IMR-90 (cell line): Measurements from ENCODE around the gene MRPL3. TPM values are rescaled to one million over a fixed set of nuclear protein-coding genes. Genes with fewer than 3 reads are reported as not detected.

Experiments
- ATAC-seq: fragments of 200-7000 bp; cut with Tn5 transposase; 2 replicates; pipeline ENCODE4 v1.9.1; 2020; ENCODE audit warnings: low read depth, mild to moderate bottlenecking, moderate library complexity
- Bru-seq: library from RNA; stranded (reverse); fragments of 400-500 nt; gene quantifications from one replicate; lab custom pipeline; 2021; lab: Mats Ljungman, UMichigan
- BruChase-seq, 2 experiments: library from RNA; stranded (reverse); fragments of 400-500 nt; gene quantifications; one replicate each; lab custom pipeline; 2021; lab: Mats Ljungman, UMichigan
- BruUV-seq: library from RNA; stranded (reverse); fragments of 400-500 nt; replicated peaks from 2 replicates; lab custom pipeline; 2021; lab: Mats Ljungman, UMichigan
- CTCF ChIA-PET: fragments of 300-600 bp; formaldehyde crosslinking; extraction: SDS; loops from one replicate; lab custom pipeline; 2021; ENCODE audit warnings: antibody characterized with exemption; lab: Yijun Ruan, JAX
- POLR2A ChIA-PET: fragments of 300-600 bp; sonication (Branson Sonifier 250); formaldehyde crosslinking; loops from one replicate; lab custom pipeline; 2022; ENCODE audit warnings: antibody characterized with exemption; ENCODE audit not compliant: unreplicated experiment; lab: Charles Lee
- DNase-seq: peaks from one replicate; pipeline ENCODE4 v3.0.0; 2013
- H2AFZ ChIP-seq: replicated peaks from 2 replicates; pipeline ENCODE3; 2013; ENCODE audit warnings: low read length, mild to moderate bottlenecking; ENCODE audit not compliant: poor library complexity
- H2AK5ac ChIP-seq: 2 replicates; pipeline ENCODE4 v1.6.1; 2013; ENCODE audit warnings: low read depth, low read length, inconsistent platforms
- H2AK9ac ChIP-seq: replicated peaks from 2 replicates; pipeline ENCODE3; 2013; ENCODE audit warnings: mild to moderate bottlenecking, low read depth, low read length, moderate library complexity; ENCODE audit not compliant: poor library complexity
- H2BK120ac ChIP-seq: 2 replicates; pipeline ENCODE4 v1.6.1; 2013; ENCODE audit warnings: low read depth, low read length, inconsistent platforms
- H2BK15ac ChIP-seq: 3 replicates; pipeline ENCODE4 v1.6.1; 2013; ENCODE audit warnings: low read depth, low read length, inconsistent platforms
- H2BK20ac ChIP-seq: 2 replicates; pipeline ENCODE4 v1.6.1; 2013; ENCODE audit warnings: low read depth, mild to moderate bottlenecking, inconsistent platforms, low read length, moderate library complexity
- H2BK5ac ChIP-seq: 2 replicates; pipeline ENCODE4 v1.6.1; 2013; ENCODE audit warnings: mild to moderate bottlenecking, low read depth, low read length, inconsistent platforms; ENCODE audit not compliant: poor library complexity, severe bottlenecking
- H3K14ac ChIP-seq: replicated peaks from 2 replicates; pipeline ENCODE4 v1.6.1; 2013; ENCODE audit warnings: low read depth, low read length, inconsistent platforms
- H3K18ac ChIP-seq: 2 replicates; pipeline ENCODE4 v1.6.1; 2013; ENCODE audit warnings: low read depth, low read length, control low read depth
- H3K23ac ChIP-seq: 2 replicates; pipeline ENCODE4 v1.6.1; 2013; ENCODE audit warnings: low read depth, low read length, inconsistent platforms
- H3K27ac ChIP-seq: 2 replicates; pipeline ENCODE4 v1.5.1; 2013; ENCODE audit warnings: mild to moderate bottlenecking, control low read depth, low read length; ENCODE audit not compliant: insufficient read depth
- H3K27me3 ChIP-seq: 2 replicates; pipeline ENCODE4 v1.6.1; 2013; ENCODE audit warnings: low read length; ENCODE audit not compliant: control insufficient read depth, insufficient read depth
- H3K36me3 ChIP-seq: 2 replicates; pipeline ENCODE4 v1.6.1; 2013; ENCODE audit warnings: low read length, mixed read lengths; ENCODE audit not compliant: control insufficient read depth, insufficient read depth
- H3K4ac ChIP-seq: 2 replicates; pipeline ENCODE4 v1.6.1; 2013; ENCODE audit warnings: low read depth, low read length, inconsistent platforms
- H3K4me1 ChIP-seq: 2 replicates; pipeline ENCODE4 v1.6.1; 2013; ENCODE audit warnings: low read length, mixed read lengths; ENCODE audit not compliant: control insufficient read depth, insufficient read depth
- H3K4me2 ChIP-seq: 2 replicates; pipeline ENCODE4 v1.6.1; 2013; ENCODE audit warnings: low read depth, mild to moderate bottlenecking, control low read depth, low read length, moderate library complexity
- H3K4me3 ChIP-seq: 2 replicates; pipeline ENCODE4 v1.5.1; 2013; ENCODE audit warnings: low read depth, mild to moderate bottlenecking, control low read depth, low read length, moderate library complexity; ENCODE audit not compliant: insufficient read depth
- H3K56ac ChIP-seq: 2 replicates; pipeline ENCODE4 v1.6.1; 2013; ENCODE audit warnings: low read length, inconsistent platforms; ENCODE audit not compliant: insufficient read depth; ENCODE audit errors: extremely low read depth
- H3K79me1 ChIP-seq, 2 experiments: 2 replicates each; pipeline ENCODE4 v1.6.1; 2013; ENCODE audit warnings: low read length in 2 of 2, inconsistent platforms in 1 of 2, low read depth in 1 of 2
- H3K9ac ChIP-seq: 2 replicates; pipeline ENCODE4 v1.6.1; 2013; ENCODE audit warnings: low read depth, low read length, control low read depth
- H3K9me1 ChIP-seq: 2 replicates; pipeline ENCODE4 v1.6.1; 2013; ENCODE audit warnings: low read length, inconsistent platforms; ENCODE audit not compliant: insufficient read depth
- H3K9me3 ChIP-seq: 2 replicates; pipeline ENCODE4 v1.6.1; 2013; ENCODE audit warnings: low read length; ENCODE audit not compliant: control insufficient read depth, insufficient read depth
- H4K20me1 ChIP-seq: 2 replicates; pipeline ENCODE4 v1.6.1; 2013; ENCODE audit warnings: low read length, inconsistent platforms; ENCODE audit not compliant: insufficient read depth
- H4K5ac ChIP-seq: 2 replicates; pipeline ENCODE4 v1.6.1; 2013; ENCODE audit warnings: mild to moderate bottlenecking, low read depth, low read length, control low read depth
- H4K8ac ChIP-seq, 2 experiments: 2 replicates each; pipeline ENCODE4 v1.6.1; 2013; ENCODE audit warnings: low read depth in 2 of 2, low read length in 2 of 2, control low read depth in 1 of 2, inconsistent platforms in 1 of 2
- H4K91ac ChIP-seq: 2 replicates; pipeline ENCODE4 v1.6.1; 2013; ENCODE audit warnings: low read depth, low read length, inconsistent platforms; ENCODE audit not compliant: insufficient read depth
- BHLHE40 ChIP-seq: fragments of 150-350 bp; IDR thresholded peaks from 2 replicates; pipeline ENCODE4 v1.6.1; 2016; ENCODE audit warnings: mild to moderate bottlenecking, low read depth, low read length
- CEBPB ChIP-seq: IDR thresholded peaks from 2 replicates; pipeline ENCODE4 v1.6.1; 2012; ENCODE audit warnings: low read depth, low read length, improper control_type of control experiment
- CHD1 ChIP-seq: IDR thresholded peaks from 2 replicates; pipeline ENCODE4 v1.6.1; 2012; ENCODE audit warnings: low read depth, low read length, improper control_type of control experiment
- CTCF ChIP-seq: conservative IDR thresholded peaks from 2 replicates; pipeline ENCODE4 v1.5.1; 2012; ENCODE audit warnings: mild to moderate bottlenecking, low read depth, low read length, improper control_type of control experiment
- FOS ChIP-seq: fragments of 150-350 bp; IDR thresholded peaks from 2 replicates; pipeline ENCODE4 v1.6.1; 2016; ENCODE audit warnings: low read depth, low read length
- MAFK ChIP-seq: IDR thresholded peaks from 2 replicates; pipeline ENCODE4 v1.6.1; 2012; ENCODE audit warnings: low read depth, low read length, improper control_type of control experiment
- MAZ ChIP-seq: IDR thresholded peaks from 2 replicates; pipeline ENCODE4 v1.6.1; 2012; ENCODE audit warnings: low read depth, mild to moderate bottlenecking, low read length, improper control_type of control experiment, moderate library complexity, borderline replicate concordance
- MXI1 ChIP-seq: IDR thresholded peaks from 2 replicates; pipeline ENCODE4 v1.6.1; 2012; ENCODE audit warnings: low read depth, mild to moderate bottlenecking, low read length, moderate library complexity, borderline replicate concordance
- POLR2A ChIP-seq: IDR thresholded peaks from 2 replicates; pipeline ENCODE4 v1.6.1; 2012; ENCODE audit warnings: mild to moderate bottlenecking, low read depth, low read length
- RCOR1 ChIP-seq: IDR thresholded peaks from 2 replicates; pipeline ENCODE4 v1.6.1; 2012; ENCODE audit warnings: mild to moderate bottlenecking, low read length, improper control_type of control experiment; ENCODE audit not compliant: insufficient replicate concordance
- SMC3 ChIP-seq: fragments of 150-350 bp; IDR thresholded peaks from 2 replicates; pipeline ENCODE4 v1.6.1; 2016; ENCODE audit warnings: low read depth, mild to moderate bottlenecking, antibody characterized with exemption, low read length, moderate library complexity
- WGBS, 2 experiments: methylation state at CpG; one replicate each; pipeline versions ENCODE4 v1.1.5 to v1.1.7; 2013; ENCODE audit warnings: missing lambda C conversion rate in 2 of 2; ENCODE audit not compliant: insufficient read length in 1 of 2; ENCODE audit errors: extremely low coverage in 2 of 2; 5-methylcytosine and 5-hydroxymethylcytosine counted together
- dilution Hi-C: fragments of 300-500 bp; cut with HindIII; formaldehyde crosslinking; loops from one replicate; pipeline ENCODE4 v1.14.3; 2018; ENCODE audit warnings: low sequenced_read_pairs; ENCODE audit not compliant: unreplicated experiment
- in situ Hi-C: fragments of 300-500 bp; cut with MboI; formaldehyde crosslinking; loops from 3 replicates; pipeline ENCODE4 v1.14.3; 2019; ENCODE audit warnings: low sequenced_read_pairs, inconsistent platforms, mixed read lengths
- intact Hi-C: fragments of 100-400 bp; cut with micrococcal nuclease; formaldehyde crosslinking; loops from 2 replicates; pipeline ENCODE4 v1.10.0; 2022
- long read RNA-seq: library from polyadenylated mRNA; unstranded; transcript quantifications from one replicate; pipeline ENCODE4 v2.0.0, GENCODE V29; 2021; ENCODE audit not compliant: unreplicated experiment
- polyA plus RNA-seq, 3 experiments: library from polyadenylated mRNA; depleted of rRNA; stranded (reverse); fragments of >200 nt; gene quantifications; 2 replicates each; pipeline ENCODE4 v1.2.3, GENCODE V29; 2012; ENCODE audit warnings: low replicate concordance in 1 of 3
- total RNA-seq: library from RNA; depleted of rRNA; stranded (reverse); fragments of >200 nt; gene quantifications from 2 replicates; pipeline ENCODE4 v1.2.3, GENCODE V29; 2012; rRNA removed
- TF ChIP-seq, protein P1 (sequence below): fragments of 150-350 bp; IDR thresholded peaks from 2 replicates; pipeline ENCODE4 v1.6.1; 2017; ENCODE audit warnings: mild to moderate bottlenecking, antibody characterized with exemption, low read length, low read depth

The MRPL3 gene
- total RNA-seq: 186 and 206 TPM in 2 replicates
- polyA plus RNA-seq (2012; rRNA removed): 99.5 and 107 TPM in 2 replicates
- polyA plus RNA-seq (2012; cell fraction: cytosol; rRNA removed): 57.2 and 61.6 TPM in 2 replicates
- polyA plus RNA-seq (2012; cell fraction: nucleus; rRNA removed; ENCODE audit: low replicate concordance): 20.9 and 51.0 TPM in 2 replicates
- Bru-seq, nascent RNA: percentile 88 among the genes with signal in this experiment
- BruChase-seq, experiment 1, labeled RNA remaining after a 6-hour chase: percentile 69 among the genes with signal in this experiment
- percentile 75 among the genes with signal in this experiment for BruChase-seq, experiment 2, labeled RNA remaining after a 2-hour chase
- long read RNA-seq, transcript MRPL3-201 (10 exons, 1,706 nt): major isoform, 69 of 79 reads
- long read RNA-seq, partial matches to known transcripts: 2 of 79 reads
- long read RNA-seq, other reads (novel, unspliced or antisense): 7 of 79 reads

DNA sequence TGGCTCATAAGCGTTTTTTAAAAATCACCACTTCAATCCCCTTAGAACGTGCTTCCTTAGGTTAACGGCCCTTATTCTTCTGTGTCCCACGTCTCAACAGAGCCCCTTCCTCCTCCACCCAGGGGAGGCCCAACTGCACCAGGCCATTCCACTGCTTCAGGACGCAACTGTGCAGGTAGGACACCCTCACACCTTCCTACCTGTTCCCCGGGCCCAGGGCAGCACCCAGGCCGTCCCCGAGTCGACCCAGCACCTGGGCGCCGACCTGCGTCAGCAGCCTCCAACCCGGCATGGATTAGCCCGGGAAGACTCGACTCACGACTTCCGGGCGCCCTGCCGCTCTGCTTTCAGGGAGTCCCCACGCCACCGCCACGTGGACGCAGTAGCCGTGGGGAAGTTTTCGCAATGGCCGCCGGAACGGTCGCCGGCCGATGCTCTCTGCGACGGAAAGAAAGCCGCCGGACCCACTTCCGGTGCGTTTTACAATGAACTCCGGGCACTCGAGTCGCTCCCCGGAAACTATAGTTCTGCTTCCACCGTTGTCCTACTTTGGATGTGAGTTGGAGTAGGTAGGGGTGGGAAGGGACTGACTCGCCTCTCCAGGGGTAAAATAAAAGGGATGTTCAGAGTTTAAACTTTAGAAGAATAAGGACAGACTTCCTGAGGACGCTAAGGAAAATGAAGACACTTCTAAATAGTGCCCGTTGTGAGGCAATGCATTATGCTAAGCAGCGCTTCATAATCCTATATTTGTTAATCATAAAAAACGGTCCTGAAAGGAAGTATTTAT lies at the start of gene MRPL3:
TSS of gene MRPL3 (minus strand) at position 442 of the 790 bp plus-strand sequence. CDS start at position 292, 150 bp downstream.
- Histone ChIP-seq H3K4me2 (peak within 1 kb of the TSS; percentile 100), H4K8ac (peak within 1 kb of the TSS; percentile 98 to 99), H3K56ac (peak within 1 kb of the TSS; percentile 81), H3K9me3 (no peaks in the 10 kb centered on the region), H4K20me1 (no peaks in the 10 kb centered on the region), H4K5ac (peak within 1 kb of the TSS; percentile 95), H3K9me1 (0 out of 2 replicates have a peak, but pooled peaks cover 2% of the 10 kb centered on the region), H2BK5ac (peak within 1 kb of the TSS; percentile 78), H3K14ac (peak within 1 kb of the TSS; percentile 93), H2AFZ (peak within 1 kb of the TSS; percentile 94), H3K18ac (peak within 1 kb of the TSS; percentile 23; the same call in 1 of the 2 replicates), H3K4me3 (peak within 1 kb of the TSS; percentile 96), H3K79me1 (peaks cover 16 to 20% of the 10 kb centered on the region in 2 experiments), H3K27me3 (no peaks in the 10 kb centered on the region), H3K4ac (peak within 1 kb of the TSS; percentile 98), H3K4me1 (0 out of 2 replicates have a peak, but pooled peaks cover 3% of the 10 kb centered on the region), H3K23ac (peak within 1 kb of the TSS; percentile 79), H2AK9ac (peak within 1 kb of the TSS; percentile 93), H2BK120ac (peak within 1 kb of the TSS; percentile 43; the same call in 1 of the 2 replicates), H3K27ac (peak within 1 kb of the TSS; percentile 85), H3K36me3 (peaks cover 1% of the 10 kb centered on the region; the same call in 1 of the 2 replicates), H4K91ac (peak within 1 kb of the TSS; percentile 91), H2BK20ac (no peak within 1 kb of the TSS), H2BK15ac (peak within 1 kb of the TSS; percentile 6; the same call in 1 of the 3 replicates), H2AK5ac (peak within 1 kb of the TSS; percentile 90), H3K9ac (peak within 1 kb of the TSS; percentile 98)
- DNase-seq: peak; percentile 87
- ChIA-PET CTCF (no interaction called here), POLR2A (no interaction called here)
- peak; percentile 96 for ATAC-seq
- dilution Hi-C loops: no loop called here
- in situ Hi-C loops: no loop called here
- BruUV-seq: no TSS peak
- intact Hi-C loops: loop anchor here (5.0 kb wide), 2 partner anchors 120 to 475 kb away; partner anchors contain the start of genes ASTE1, NEK11 and NUDT16
- WGBS, 2 experiments: 2% methylated on average over 10 of the region's 47 CpGs; no CpG with 5 or more reads in 1 of the 2 experiments
- TF ChIP-seq BHLHE40: no peak
- TF ChIP-seq CEBPB: peak; percentile 89
- TF ChIP-seq, protein P1, sequence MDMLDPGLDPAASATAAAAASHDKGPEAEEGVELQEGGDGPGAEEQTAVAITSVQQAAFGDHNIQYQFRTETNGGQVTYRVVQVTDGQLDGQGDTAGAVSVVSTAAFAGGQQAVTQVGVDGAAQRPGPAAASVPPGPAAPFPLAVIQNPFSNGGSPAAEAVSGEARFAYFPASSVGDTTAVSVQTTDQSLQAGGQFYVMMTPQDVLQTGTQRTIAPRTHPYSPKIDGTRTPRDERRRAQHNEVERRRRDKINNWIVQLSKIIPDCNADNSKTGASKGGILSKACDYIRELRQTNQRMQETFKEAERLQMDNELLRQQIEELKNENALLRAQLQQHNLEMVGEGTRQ: peak; percentile 51
- TF ChIP-seq CTCF: no peak
- 0 out of 2 replicates have a peak, but pooled peaks have one; percentile 55 for TF ChIP-seq CHD1
- no peak for TF ChIP-seq MAFK
- peak; percentile 73; the same call in 1 of the 2 replicates for TF ChIP-seq MAZ
- TF ChIP-seq SMC3: peak; percentile 21; the same call in 1 of the 2 replicates
- peak; percentile 99 for TF ChIP-seq MXI1
- peak; percentile 38 for TF ChIP-seq RCOR1
- TF ChIP-seq POLR2A: peak; percentile 75; the same call in 1 of the 2 replicates
- no peak for TF ChIP-seq FOS
